ENCODE data around the gene KCNRG. TPM values are rescaled to one million over a fixed set of nuclear protein-coding genes. Genes with fewer than 3 reads are reported as not detected.

KCNRG gene
- total RNA-seq, 1 donor from 2014 or later, result 0.21 TPM

DNA sequence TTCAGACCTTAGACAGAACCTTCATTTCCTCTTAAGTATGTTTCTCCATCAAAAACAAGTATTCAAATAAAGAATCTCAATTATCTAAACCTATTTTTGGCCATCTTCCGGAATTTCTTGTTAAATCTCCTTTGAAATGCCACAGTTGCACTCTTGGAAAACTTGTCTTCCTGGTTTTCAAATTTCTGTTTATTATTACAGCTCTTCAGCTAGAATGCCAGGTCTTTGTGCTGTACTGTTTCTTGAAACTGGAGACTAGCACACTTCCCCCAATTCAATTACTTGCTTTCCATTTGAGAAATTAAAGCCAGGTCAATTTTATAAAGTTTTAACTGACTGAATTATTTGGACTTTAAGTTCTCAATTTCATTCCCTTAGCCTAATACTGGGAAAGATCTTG, 10.2 kb downstream of the KCNRG start:
- Mint-ChIP-seq H3K4me1 (ENCODE audit: unreplicated experiment) (peaks cover 12% of the 10 kb centered on the region), H3K36me3 (ENCODE audit: unreplicated experiment) (peaks cover 15% of the 10 kb centered on the region), H3K4me3 (ENCODE audit: unreplicated experiment) (no peak overlapping the region), H3K27ac (ENCODE audit: unreplicated experiment) (peak overlapping the region; percentile 50), H3K27me3 (ENCODE audit: unreplicated experiment) (no peaks in the 10 kb centered on the region), H3K9me3 (ENCODE audit: unreplicated experiment) (no peaks in the 10 kb centered on the region)
- TF ChIP-seq, protein P1, sequence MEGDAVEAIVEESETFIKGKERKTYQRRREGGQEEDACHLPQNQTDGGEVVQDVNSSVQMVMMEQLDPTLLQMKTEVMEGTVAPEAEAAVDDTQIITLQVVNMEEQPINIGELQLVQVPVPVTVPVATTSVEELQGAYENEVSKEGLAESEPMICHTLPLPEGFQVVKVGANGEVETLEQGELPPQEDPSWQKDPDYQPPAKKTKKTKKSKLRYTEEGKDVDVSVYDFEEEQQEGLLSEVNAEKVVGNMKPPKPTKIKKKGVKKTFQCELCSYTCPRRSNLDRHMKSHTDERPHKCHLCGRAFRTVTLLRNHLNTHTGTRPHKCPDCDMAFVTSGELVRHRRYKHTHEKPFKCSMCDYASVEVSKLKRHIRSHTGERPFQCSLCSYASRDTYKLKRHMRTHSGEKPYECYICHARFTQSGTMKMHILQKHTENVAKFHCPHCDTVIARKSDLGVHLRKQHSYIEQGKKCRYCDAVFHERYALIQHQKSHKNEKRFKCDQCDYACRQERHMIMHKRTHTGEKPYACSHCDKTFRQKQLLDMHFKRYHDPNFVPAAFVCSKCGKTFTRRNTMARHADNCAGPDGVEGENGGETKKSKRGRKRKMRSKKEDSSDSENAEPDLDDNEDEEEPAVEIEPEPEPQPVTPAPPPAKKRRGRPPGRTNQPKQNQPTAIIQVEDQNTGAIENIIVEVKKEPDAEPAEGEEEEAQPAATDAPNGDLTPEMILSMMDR (IDR thresholded peaks at IDR 0.05), result no peak
- DNase-seq (ENCODE audit: extremely low spot score, unreplicated experiment), result no peak

DNA sequence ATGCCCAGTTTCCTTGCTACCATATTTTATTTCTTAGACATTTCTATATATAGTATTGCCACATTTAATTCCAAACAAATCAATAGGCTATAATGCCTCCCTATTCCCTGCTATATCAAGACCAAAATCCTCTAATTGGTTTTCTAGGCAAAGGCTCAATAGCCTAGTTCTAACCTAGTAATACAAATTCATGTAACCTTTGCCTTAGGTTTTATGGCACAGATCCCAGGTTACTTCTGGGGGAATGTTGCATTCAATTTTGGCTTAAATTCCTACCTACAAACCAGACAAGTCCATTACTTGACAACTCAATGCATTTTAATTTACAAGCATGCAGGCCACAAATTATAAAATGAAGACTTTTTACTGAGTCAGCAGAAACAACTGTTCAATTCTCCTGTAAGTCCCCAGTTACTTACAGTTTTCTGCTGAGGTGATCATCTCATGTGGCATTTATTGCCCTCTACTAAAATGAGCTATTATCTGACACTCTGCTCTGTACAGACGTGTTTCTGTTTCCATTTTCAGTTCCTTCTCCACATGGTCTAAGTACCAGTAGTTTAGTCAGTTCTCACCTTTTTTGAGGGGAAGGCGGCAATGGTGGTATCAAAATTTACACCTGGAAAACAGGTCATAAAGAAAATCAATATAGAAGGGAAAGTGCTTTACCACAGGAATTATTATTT, 11.7 kb downstream of the KCNRG start:
- Mint-ChIP-seq H3K27ac (ENCODE audit: unreplicated experiment) (peak overlapping the region; percentile 24), H3K9me3 (ENCODE audit: unreplicated experiment) (no peaks in the 10 kb centered on the region), H3K4me3 (ENCODE audit: unreplicated experiment) (no peak overlapping the region), H3K4me1 (ENCODE audit: unreplicated experiment) (peaks cover 12% of the 10 kb centered on the region), H3K36me3 (ENCODE audit: unreplicated experiment) (peaks cover 15% of the 10 kb centered on the region), H3K27me3 (ENCODE audit: unreplicated experiment) (no peaks in the 10 kb centered on the region)
- DNase-seq (ENCODE audit: extremely low spot score, unreplicated experiment), result no peak
- TF ChIP-seq, protein P1 (IDR thresholded peaks at IDR 0.05), result no peak

DNA sequence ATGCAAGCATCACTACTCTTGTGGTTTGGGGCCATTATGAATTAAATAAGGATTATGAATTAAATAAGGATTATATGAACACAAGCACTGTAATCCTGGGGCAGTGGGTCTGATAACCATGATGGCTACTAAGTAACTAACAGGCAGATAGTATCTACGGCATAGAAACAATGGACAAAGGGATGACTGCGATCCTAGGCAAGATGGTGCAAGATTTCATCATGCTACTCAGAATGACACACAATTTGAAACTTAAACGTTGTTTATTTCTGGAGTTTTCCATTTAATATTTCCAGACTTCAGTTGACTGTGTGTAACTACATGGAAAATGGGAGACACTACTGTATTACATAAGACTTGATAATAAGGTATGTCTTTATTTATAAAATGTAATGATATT, 15.1 kb downstream of the KCNRG start:
- Mint-ChIP-seq H3K36me3 (ENCODE audit: unreplicated experiment) (peaks cover 8% of the 10 kb centered on the region), H3K27ac (ENCODE audit: unreplicated experiment) (no peak overlapping the region), H3K4me1 (ENCODE audit: unreplicated experiment) (peaks cover 18% of the 10 kb centered on the region), H3K4me3 (ENCODE audit: unreplicated experiment) (no peak overlapping the region), H3K27me3 (ENCODE audit: unreplicated experiment) (no peaks in the 10 kb centered on the region), H3K9me3 (ENCODE audit: unreplicated experiment) (no peaks in the 10 kb centered on the region)
- TF ChIP-seq, protein P1 (IDR thresholded peaks at IDR 0.05), result no peak
- DNase-seq (ENCODE audit: extremely low spot score, unreplicated experiment), result no peak

DNA sequence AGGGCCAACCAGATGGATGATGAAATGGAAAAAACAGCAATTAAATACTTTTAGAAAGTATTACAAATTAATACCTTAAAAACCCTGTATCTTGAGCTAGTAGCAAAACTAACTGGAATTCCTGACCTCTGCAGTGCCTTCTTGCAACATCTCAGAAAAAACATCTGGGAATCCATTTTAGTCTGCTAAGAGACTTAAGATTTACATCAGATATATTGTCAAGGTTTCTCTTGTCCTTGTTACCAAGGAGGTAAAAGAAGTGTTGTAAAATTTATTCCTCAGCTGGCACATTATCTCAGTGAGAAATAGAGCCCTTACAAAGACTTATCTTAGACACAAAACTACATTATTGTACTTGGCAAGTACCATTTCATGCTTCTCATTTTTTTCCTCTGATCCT, 18.5 kb downstream of the KCNRG start:
- H3K36me3 Mint-ChIP-seq (ENCODE audit: unreplicated experiment), result peaks cover 6% of the 10 kb centered on the region
- H3K27me3 Mint-ChIP-seq (ENCODE audit: unreplicated experiment), result no peaks in the 10 kb centered on the region
- no peaks in the 10 kb centered on the region for H3K9me3 Mint-ChIP-seq (ENCODE audit: unreplicated experiment)
- peaks cover 10% of the 10 kb centered on the region for H3K4me1 Mint-ChIP-seq (ENCODE audit: unreplicated experiment)
- H3K4me3 Mint-ChIP-seq (ENCODE audit: unreplicated experiment), result no peak overlapping the region
- TF ChIP-seq, protein P1 (IDR thresholded peaks at IDR 0.05), result no peak
- H3K27ac Mint-ChIP-seq (ENCODE audit: unreplicated experiment), result peak overlapping the region; percentile 14
- DNase-seq (ENCODE audit: extremely low spot score, unreplicated experiment), result no peak

DNA sequence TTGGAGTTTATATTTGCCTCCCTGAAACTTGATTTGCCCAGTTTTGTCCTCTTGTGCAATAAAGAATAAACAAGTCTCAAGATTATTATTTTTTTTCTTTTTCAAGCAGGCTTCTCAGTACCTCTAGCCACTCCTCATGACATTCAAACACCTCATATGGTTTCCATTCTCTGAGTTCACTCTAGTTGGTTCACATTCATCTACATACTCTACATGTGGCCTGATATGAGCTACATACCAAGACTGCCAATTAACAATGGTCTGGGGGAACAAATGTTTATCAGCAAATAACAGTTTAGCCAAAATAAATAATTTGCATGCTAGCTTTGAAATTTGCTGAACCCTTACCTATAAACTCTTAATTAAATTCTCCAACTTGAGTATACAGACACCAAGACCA, 22.5 kb downstream of the KCNRG start:
- Mint-ChIP-seq H3K27me3 (ENCODE audit: unreplicated experiment) (no peaks in the 10 kb centered on the region), H3K4me1 (ENCODE audit: unreplicated experiment) (peaks cover 10% of the 10 kb centered on the region), H3K27ac (ENCODE audit: unreplicated experiment) (no peak overlapping the region), H3K36me3 (ENCODE audit: unreplicated experiment) (peaks cover 9% of the 10 kb centered on the region), H3K4me3 (ENCODE audit: unreplicated experiment) (no peak overlapping the region), H3K9me3 (ENCODE audit: unreplicated experiment) (no peaks in the 10 kb centered on the region)
- TF ChIP-seq, protein P1 (IDR thresholded peaks at IDR 0.05), result no peak
- no peak for DNase-seq (ENCODE audit: extremely low spot score, unreplicated experiment)

Measured in osteocyte (in vitro differentiated cells).